ENCODE results near the gene MAFG. TPM values are rescaled to one million over a fixed set of nuclear protein-coding genes. Genes with fewer than 3 reads are reported as not detected.

Gene MAFG
- total and polyA plus RNA-seq, 2 of the 13 experiments (the other 11 are each of a cell fraction or from before 2014, with no cell fraction given): 14.5 to 20.0 TPM

- TF ChIP-seq HNF1A (IDR thresholded peaks at IDR 0.05; ENCODE audit: low read depth): no peak
- peak; percentile 48; the same call in 1 of the 2 replicates for TF ChIP-seq HNF1A (CRISPR knock-in tag; IDR thresholded peaks at IDR 0.05; ENCODE audit: borderline replicate concordance)
- no peak for TF ChIP-seq ZNF124 (CRISPR knock-in tag; IDR thresholded peaks at IDR 0.05)
- no peak for TF ChIP-seq ZFAT (CRISPR knock-in tag; conservative IDR thresholded peaks at IDR 0.05)
- TF ChIP-seq ZNF619 (CRISPR knock-in tag; IDR thresholded peaks at IDR 0.05): peak; percentile 40; the same call in 1 of the 2 replicates
- TF ChIP-seq ZSCAN30 (CRISPR knock-in tag; IDR thresholded peaks at IDR 0.05): no peak
- TF ChIP-seq PAXIP1 (CRISPR knock-in tag; conservative IDR thresholded peaks at IDR 0.05): peak; percentile 80
- TF ChIP-seq, protein P1, sequence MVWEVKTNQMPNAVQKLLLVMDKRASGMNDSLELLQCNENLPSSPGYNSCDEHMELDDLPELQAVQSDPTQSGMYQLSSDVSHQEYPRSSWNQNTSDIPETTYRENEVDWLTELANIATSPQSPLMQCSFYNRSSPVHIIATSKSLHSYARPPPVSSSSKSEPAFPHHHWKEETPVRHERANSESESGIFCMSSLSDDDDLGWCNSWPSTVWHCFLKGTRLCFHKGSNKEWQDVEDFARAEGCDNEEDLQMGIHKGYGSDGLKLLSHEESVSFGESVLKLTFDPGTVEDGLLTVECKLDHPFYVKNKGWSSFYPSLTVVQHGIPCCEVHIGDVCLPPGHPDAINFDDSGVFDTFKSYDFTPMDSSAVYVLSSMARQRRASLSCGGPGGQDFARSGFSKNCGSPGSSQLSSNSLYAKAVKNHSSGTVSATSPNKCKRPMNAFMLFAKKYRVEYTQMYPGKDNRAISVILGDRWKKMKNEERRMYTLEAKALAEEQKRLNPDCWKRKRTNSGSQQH (CRISPR knock-in tag; IDR thresholded peaks at IDR 0.05; ENCODE audit: low read depth): peak; percentile 74; the same call in 1 of the 2 replicates
- TF ChIP-seq ZNF383 (CRISPR knock-in tag; IDR thresholded peaks at IDR 0.05; ENCODE audit: borderline replicate concordance): no peak
- peak; percentile 71; the same call in 1 of the 2 replicates for TF ChIP-seq CHD2 (IDR thresholded peaks at IDR 0.05; ENCODE audit: low read depth, low read length)
- no peak for TF ChIP-seq MZF1 (CRISPR knock-in tag; IDR thresholded peaks at IDR 0.05; ENCODE audit: borderline replicate concordance)
- TF ChIP-seq CSRNP1 (CRISPR knock-in tag; IDR thresholded peaks at IDR 0.05): no peak; the same call in 1 of the 2 replicates
- no peak for TF ChIP-seq MED13 (CRISPR knock-in tag; IDR thresholded peaks at IDR 0.05)
- peak; percentile 77 for TF ChIP-seq XRCC5 (optimal IDR thresholded peaks at IDR 0.05; ENCODE audit: low read length)
Observed at GRCh38 chr17:81924557-81925532, 2.7 kb downstream of the MAFG start (continued).

All from HepG2 (cell line).